HepG2 (cell line): Measurements from ENCODE around the gene AFF1. TPM values are rescaled to one million over a fixed set of nuclear protein-coding genes. Genes with fewer than 3 reads are reported as not detected.
A peak's percentile ranks its signal among the peaks of the same experiment; 100 is the strongest.

ENCODE experiments used
- AGO2 ChIP-seq: fragments of 200-400 bp; formaldehyde crosslinking; optimal IDR thresholded peaks from 2 replicates; pipeline ENCODE3; 2017; ENCODE audit warnings: mild to moderate bottlenecking, low read depth, low read length, moderate library complexity
- CCDC6 ChIP-seq: sonication (generic); formaldehyde crosslinking; IDR thresholded peaks from 2 replicates; pipeline ENCODE4 v1.8.1; 2022; ENCODE audit warnings: mild to moderate bottlenecking, missing genetic modification reagents, moderate library complexity
- FOSL2 ChIP-seq: sonication (generic); formaldehyde crosslinking; IDR thresholded peaks from 2 replicates; pipeline ENCODE4 v1.4.0; 2020; ENCODE audit warnings: missing genetic modification reagents
- FOXJ3 ChIP-seq: sonication (generic); formaldehyde crosslinking; IDR thresholded peaks from 2 replicates; pipeline ENCODE4 v1.4.0; 2020; ENCODE audit warnings: missing genetic modification reagents, mild to moderate bottlenecking, borderline replicate concordance
- FOXP1 ChIP-seq, 2 experiments: fragments of 450-650 bp in 1 of 2; IDR thresholded peaks; 2 replicates each; pipeline ENCODE4 v1.6.1; 2017 to 2018; ENCODE audit warnings: antibody characterized with exemption in 1 of 2
- POGZ ChIP-seq: sonication (generic); formaldehyde crosslinking; IDR thresholded peaks from 2 replicates; pipeline ENCODE4 v1.4.0; 2020; ENCODE audit warnings: mild to moderate bottlenecking, missing genetic modification reagents
- SIX1 ChIP-seq: sonication (generic); formaldehyde crosslinking; IDR thresholded peaks from 2 replicates; pipeline ENCODE4 v1.4.0; 2020; ENCODE audit warnings: missing genetic modification reagents, borderline replicate concordance
- SP4 ChIP-seq: sonication (generic); formaldehyde crosslinking; IDR thresholded peaks from 2 replicates; pipeline ENCODE4 v1.8.1; 2023; ENCODE audit warnings: mild to moderate bottlenecking, missing genetic modification reagents
- TRIM24 ChIP-seq: sonication (generic); formaldehyde crosslinking; IDR thresholded peaks from 2 replicates; pipeline ENCODE4 v1.8.0; 2022; ENCODE audit warnings: mild to moderate bottlenecking, missing genetic modification reagents
- ZBTB49 ChIP-seq: sonication (generic); formaldehyde crosslinking; IDR thresholded peaks from 2 replicates; pipeline ENCODE4 v1.4.0; 2020; ENCODE audit warnings: missing genetic modification reagents, borderline replicate concordance
- ZC3H13 ChIP-seq: sonication (generic); formaldehyde crosslinking; IDR thresholded peaks from 2 replicates; pipeline ENCODE4 v1.8.1; 2023; ENCODE audit warnings: mild to moderate bottlenecking, missing genetic modification reagents, moderate library complexity
- ZFY ChIP-seq: sonication (generic); formaldehyde crosslinking; IDR thresholded peaks from 2 replicates; pipeline ENCODE4 v1.4.0; 2020; ENCODE audit warnings: missing genetic modification reagents
- ZNF234 ChIP-seq: sonication (generic); formaldehyde crosslinking; conservative IDR thresholded peaks from 2 replicates; pipeline ENCODE4 v1.5.1; 2020; ENCODE audit warnings: mild to moderate bottlenecking, missing genetic modification reagents
- ZNF3 ChIP-seq: IDR thresholded peaks from 2 replicates; pipeline ENCODE4 v1.7.0; 2017; ENCODE audit warnings: inconsistent platforms
- ZNF33A ChIP-seq: sonication (generic); formaldehyde crosslinking; IDR thresholded peaks from 2 replicates; pipeline ENCODE4 v1.5.1; 2020; ENCODE audit warnings: missing genetic modification reagents, mild to moderate bottlenecking, moderate library complexity, borderline replicate concordance
- polyA plus RNA-seq, 8 experiments: library from polyadenylated mRNA; depleted of rRNA in 3 of 8; stranded (reverse) in 7 of 8; unstranded in 1 of 8; fragments of >200 nt; fragmentation: Illumina TruSeq in 4 of 8; extraction: Trizol in 4 of 8; gene quantifications; 2 replicates each; pipeline versions ENCODE4 v1.2.1 to v1.2.3, GENCODE V29; 2011 to 2016; ENCODE audit warnings: low read depth in 4 of 8, missing spikeins in 1 of 8, mixed read lengths in 1 of 8; ENCODE audit not compliant: insufficient read depth in 1 of 8
- total RNA-seq, 5 experiments: library from RNA; depleted of rRNA; stranded (reverse); fragments of >200 nt; fragmentation: Illumina TruSeq; extraction: Trizol; gene quantifications; 2 replicates each; pipeline ENCODE4 v1.2.3, GENCODE V29; 2016; ENCODE audit warnings: low read depth in 1 of 5
- TF ChIP-seq, protein P1 (sequence below): sonication (generic); formaldehyde crosslinking; IDR thresholded peaks from 2 replicates; pipeline ENCODE4 v1.4.0; 2020; ENCODE audit warnings: mild to moderate bottlenecking, missing genetic modification reagents
- TF ChIP-seq, protein P2 (sequence below): sonication (generic); formaldehyde crosslinking; IDR thresholded peaks from 2 replicates; pipeline ENCODE4 v1.9.0; 2021; ENCODE audit warnings: missing genetic modification reagents, mild to moderate bottlenecking, borderline replicate concordance

The AFF1 gene
- total and polyA plus RNA-seq, 2 of the 13 experiments (the other 11 are each of a cell fraction or from before 2014, with no cell fraction given) = 15.5 to 15.9 TPM

- TF ChIP-seq, protein P1, sequence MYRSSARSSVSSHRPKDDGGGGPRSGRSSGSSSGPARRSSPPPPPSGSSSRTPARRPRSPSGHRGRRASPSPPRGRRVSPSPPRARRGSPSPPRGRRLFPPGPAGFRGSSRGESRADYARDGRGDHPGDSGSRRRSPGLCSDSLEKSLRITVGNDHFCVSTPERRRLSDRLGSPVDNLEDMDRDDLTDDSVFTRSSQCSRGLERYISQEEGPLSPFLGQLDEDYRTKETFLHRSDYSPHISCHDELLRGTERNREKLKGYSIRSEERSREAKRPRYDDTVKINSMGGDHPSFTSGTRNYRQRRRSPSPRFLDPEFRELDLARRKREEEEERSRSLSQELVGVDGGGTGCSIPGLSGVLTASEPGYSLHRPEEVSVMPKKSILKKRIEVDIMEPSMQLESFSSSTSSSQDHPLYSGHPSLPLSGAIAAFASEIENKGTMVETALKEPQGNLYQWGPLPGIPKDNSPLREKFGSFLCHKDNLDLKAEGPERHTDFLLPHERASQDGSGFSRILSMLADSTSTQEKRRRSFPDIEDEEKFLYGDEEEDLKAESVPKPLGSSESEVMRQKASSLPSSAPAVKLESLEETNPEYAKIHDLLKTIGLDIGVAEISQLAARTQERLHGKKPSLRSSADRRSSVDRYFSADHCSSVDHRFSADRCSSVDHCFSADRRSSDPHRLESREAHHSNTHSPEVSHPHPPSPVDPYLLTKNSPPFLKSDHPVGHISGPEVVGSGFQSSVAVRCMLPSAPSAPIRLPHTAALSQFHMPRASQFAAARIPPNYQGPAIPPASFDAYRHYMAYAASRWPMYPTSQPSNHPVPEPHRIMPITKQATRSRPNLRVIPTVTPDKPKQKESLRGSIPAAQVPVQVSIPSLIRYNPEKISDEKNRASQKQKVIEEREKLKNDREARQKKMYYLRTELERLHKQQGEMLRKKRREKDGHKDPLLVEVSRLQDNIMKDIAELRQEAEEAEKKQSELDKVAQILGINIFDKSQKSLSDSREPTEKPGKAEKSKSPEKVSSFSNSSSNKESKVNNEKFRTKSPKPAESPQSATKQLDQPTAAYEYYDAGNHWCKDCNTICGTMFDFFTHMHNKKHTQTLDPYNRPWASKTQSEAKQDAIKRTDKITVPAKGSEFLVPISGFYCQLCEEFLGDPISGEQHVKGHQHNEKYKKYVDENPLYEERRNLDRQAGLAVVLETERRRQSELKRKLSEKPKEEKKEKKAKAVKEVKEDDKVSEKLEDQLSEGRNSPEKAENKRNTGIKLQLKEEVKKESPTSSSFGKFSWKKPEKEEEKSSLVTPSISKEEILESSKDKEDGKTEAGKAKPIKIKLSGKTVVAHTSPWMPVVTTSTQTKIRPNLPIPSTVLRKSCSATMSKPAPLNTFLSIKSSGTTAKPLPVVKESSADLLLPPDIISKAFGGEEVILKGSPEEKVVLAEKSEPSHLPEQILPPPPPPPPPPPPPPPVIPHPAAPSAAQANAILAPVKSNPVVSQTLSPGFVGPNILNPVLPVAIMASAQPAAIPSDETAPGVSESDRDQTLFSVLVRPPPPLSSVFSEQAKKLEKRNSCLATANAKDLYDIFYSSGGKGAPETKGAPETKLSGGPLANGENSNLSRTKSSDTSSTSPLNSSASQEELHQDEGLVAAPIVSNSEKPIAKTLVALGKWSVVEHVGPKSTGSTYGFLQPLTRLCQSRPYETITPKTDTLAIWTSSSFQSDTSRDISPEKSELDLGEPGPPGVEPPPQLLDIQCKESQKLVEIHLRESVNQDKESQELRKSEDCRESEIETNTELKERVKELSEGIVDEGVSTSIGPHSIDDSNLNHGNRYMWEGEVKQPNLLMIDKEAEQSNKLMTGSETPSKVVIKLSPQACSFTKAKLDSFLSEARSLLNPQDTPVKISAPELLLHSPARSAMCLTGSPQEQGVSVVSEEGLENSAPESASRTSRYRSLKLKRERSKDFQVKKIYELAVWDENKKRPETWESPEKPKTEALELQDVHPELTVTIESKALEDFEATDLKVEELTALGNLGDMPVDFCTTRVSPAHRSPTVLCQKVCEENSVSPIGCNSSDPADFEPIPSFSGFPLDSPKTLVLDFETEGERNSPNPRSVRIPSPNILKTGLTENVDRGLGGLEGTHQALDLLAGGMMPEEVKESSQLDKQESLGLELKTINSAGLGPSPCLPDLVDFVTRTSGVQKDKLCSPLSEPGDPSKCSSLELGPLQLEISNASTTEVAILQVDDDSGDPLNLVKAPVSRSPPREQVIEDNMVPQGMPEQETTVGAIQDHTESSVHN (CRISPR knock-in tag) = no peak
- peak; percentile 45; the same call in 1 of the 2 replicates for TF ChIP-seq FOXJ3
- TF ChIP-seq TRIM24 (CRISPR knock-in tag) = no peak
- no peak for TF ChIP-seq ZNF234 (CRISPR knock-in tag)
- TF ChIP-seq ZFY = peak; percentile 67; the same call in 1 of the 2 replicates
- no peak for TF ChIP-seq SP4 (CRISPR knock-in tag)
- TF ChIP-seq SIX1 = 0 out of 2 replicates have a peak, but pooled peaks have one; percentile 46
- no peak for TF ChIP-seq FOXP1 (IDR thresholded peaks at IDR 0.05)
- TF ChIP-seq FOXP1 (CRISPR knock-in tag; IDR thresholded peaks at IDR 0.05) = peak; percentile 74
- 0 out of 2 replicates have a peak, but pooled peaks have one; percentile 29 for TF ChIP-seq ZC3H13 (CRISPR knock-in tag)
- TF ChIP-seq ZNF33A = no peak
- no peak for TF ChIP-seq ZNF3 (CRISPR knock-in tag)
- TF ChIP-seq, protein P2, sequence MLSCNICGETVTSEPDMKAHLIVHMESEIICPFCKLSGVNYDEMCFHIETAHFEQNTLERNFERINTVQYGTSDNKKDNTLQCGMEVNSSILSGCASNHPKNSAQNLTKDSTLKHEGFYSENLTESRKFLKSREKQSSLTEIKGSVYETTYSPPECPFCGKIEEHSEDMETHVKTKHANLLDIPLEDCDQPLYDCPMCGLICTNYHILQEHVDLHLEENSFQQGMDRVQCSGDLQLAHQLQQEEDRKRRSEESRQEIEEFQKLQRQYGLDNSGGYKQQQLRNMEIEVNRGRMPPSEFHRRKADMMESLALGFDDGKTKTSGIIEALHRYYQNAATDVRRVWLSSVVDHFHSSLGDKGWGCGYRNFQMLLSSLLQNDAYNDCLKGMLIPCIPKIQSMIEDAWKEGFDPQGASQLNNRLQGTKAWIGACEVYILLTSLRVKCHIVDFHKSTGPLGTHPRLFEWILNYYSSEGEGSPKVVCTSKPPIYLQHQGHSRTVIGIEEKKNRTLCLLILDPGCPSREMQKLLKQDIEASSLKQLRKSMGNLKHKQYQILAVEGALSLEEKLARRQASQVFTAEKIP = no peak
- TF ChIP-seq CCDC6 (CRISPR knock-in tag) = no peak
- peak; percentile 87 for TF ChIP-seq FOSL2 (CRISPR knock-in tag)
- TF ChIP-seq POGZ (CRISPR knock-in tag) = peak; percentile 51
- TF ChIP-seq ZBTB49 (CRISPR knock-in tag) = no peak
- no peak for TF ChIP-seq AGO2
Observed at GRCh38 chr4:86935853-86936733, 1.3 kb downstream of the AFF1 start (continued).
